ENCODE data around the gene COL1A2. TPM values are rescaled to one million over a fixed set of nuclear protein-coding genes. Genes with fewer than 3 reads are reported as not detected.

The COL1A2 gene
- total RNA-seq, 3 donors from 2014 or later = 94.5 to 300 (median 113) TPM

DNA sequence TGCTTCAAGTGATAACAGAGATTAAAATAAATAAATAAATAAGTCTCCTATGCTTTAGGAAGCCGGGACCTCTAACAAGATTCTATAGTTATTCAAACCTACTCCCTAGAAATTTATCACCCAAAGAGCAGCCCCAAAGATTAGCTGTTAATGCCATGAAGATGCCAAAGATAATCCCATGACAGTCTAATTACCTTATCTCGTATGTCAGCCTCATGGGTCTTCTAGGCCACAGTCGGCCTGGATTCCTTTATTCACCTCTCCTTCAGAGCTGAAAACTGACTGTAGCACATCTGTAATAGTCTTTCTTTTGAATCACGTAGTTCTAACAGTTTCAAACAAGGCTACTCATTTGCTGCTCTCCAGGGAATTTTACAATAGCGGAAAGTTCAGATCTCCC is 24.2 kb downstream of the COL1A2 start:
- Histone ChIP-seq H3K4me1 (no peaks in the 10 kb centered on the region), H3K36me3 (no peaks in the 10 kb centered on the region), H3K9me3 (no peaks in the 10 kb centered on the region), H3K27me3 (peaks cover 0 to 3% of the 10 kb centered on the region in 2 donors), H3K4me3 (no peak overlapping the region), H3K27ac (peak overlapping the region in 1 of 2 donors; percentile 71)
- TF ChIP-seq POLR2A (IDR thresholded peaks at IDR 0.05) (no peak), POLR2AphosphoS5 (IDR thresholded peaks at IDR 0.05) (no peak)
- TF ChIP-seq, protein P1, sequence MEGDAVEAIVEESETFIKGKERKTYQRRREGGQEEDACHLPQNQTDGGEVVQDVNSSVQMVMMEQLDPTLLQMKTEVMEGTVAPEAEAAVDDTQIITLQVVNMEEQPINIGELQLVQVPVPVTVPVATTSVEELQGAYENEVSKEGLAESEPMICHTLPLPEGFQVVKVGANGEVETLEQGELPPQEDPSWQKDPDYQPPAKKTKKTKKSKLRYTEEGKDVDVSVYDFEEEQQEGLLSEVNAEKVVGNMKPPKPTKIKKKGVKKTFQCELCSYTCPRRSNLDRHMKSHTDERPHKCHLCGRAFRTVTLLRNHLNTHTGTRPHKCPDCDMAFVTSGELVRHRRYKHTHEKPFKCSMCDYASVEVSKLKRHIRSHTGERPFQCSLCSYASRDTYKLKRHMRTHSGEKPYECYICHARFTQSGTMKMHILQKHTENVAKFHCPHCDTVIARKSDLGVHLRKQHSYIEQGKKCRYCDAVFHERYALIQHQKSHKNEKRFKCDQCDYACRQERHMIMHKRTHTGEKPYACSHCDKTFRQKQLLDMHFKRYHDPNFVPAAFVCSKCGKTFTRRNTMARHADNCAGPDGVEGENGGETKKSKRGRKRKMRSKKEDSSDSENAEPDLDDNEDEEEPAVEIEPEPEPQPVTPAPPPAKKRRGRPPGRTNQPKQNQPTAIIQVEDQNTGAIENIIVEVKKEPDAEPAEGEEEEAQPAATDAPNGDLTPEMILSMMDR (IDR thresholded peaks at IDR 0.05) = no peak
- intact Hi-C loops (cut with DNase I; ENCODE audit: low total_unique reads) = no loop called here
- no peak for DNase-seq (ENCODE audit: low spot score in 2 of 2)

DNA sequence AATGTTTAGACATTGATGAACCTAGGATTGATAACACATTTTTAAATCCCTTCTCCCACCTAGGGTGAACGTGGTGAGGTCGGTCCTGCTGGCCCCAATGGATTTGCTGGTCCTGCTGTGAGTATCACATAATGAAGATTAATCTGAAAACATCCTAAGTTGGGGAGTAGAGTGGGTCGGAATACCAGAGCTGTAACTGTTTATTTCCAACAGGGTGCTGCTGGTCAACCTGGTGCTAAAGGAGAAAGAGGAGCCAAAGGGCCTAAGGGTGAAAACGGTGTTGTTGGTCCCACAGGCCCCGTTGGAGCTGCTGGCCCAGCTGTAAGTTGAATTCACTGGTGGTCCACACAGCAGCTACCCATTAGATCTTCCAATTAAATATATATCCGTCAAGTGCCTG is 25.6 kb downstream of the COL1A2 start:
- H3K36me3 ChIP-seq = no peaks in the 10 kb centered on the region
- H3K4me1 ChIP-seq = no peaks in the 10 kb centered on the region
- peak overlapping the region; percentile 3 to 64 for H3K27ac ChIP-seq
- H3K9me3 ChIP-seq = no peaks in the 10 kb centered on the region
- peaks cover 0 to 3% of the 10 kb centered on the region in 2 donors for H3K27me3 ChIP-seq
- no peak for DNase-seq (ENCODE audit: low spot score in 2 of 2)
- H3K4me3 ChIP-seq = no peak overlapping the region
- TF ChIP-seq, protein P1 (IDR thresholded peaks at IDR 0.05) = no peak
- TF ChIP-seq POLR2AphosphoS5 (IDR thresholded peaks at IDR 0.05) (no peak), POLR2A (IDR thresholded peaks at IDR 0.05) (no peak)
- intact Hi-C loops (cut with DNase I; ENCODE audit: low total_unique reads) = no loop called here

DNA sequence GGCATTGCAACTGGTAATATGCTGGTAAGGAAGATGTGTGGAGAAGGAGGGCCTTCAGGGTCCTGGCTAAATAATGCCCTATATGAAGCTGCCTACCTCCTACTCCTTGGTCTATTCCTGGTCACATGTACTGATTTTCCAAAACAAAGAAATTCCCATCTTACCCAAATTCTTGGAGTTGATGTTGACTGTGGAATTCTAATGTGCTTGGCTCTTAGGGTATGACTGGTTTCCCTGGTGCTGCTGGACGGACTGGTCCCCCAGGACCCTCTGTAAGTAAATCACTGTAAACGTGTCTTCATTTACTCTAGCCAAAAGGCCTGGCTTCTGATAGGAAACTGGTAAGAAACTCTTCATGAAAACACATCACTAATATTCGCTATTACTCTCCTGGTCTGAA is 27.0 kb downstream of the COL1A2 start:
- Histone ChIP-seq H3K27ac (peak overlapping the region; percentile 22 to 64), H3K36me3 (no peaks in the 10 kb centered on the region), H3K27me3 (peaks cover 0 to 3% of the 10 kb centered on the region in 2 donors), H3K9me3 (no peaks in the 10 kb centered on the region), H3K4me3 (no peak overlapping the region), H3K4me1 (no peaks in the 10 kb centered on the region)
- intact Hi-C loops (cut with DNase I; ENCODE audit: low total_unique reads) = no loop called here
- TF ChIP-seq, protein P1 (IDR thresholded peaks at IDR 0.05) = no peak
- no peak for TF ChIP-seq POLR2A (IDR thresholded peaks at IDR 0.05)
- no peak for TF ChIP-seq POLR2AphosphoS5 (IDR thresholded peaks at IDR 0.05)
- DNase-seq (ENCODE audit: low spot score in 2 of 2) = no peak

DNA sequence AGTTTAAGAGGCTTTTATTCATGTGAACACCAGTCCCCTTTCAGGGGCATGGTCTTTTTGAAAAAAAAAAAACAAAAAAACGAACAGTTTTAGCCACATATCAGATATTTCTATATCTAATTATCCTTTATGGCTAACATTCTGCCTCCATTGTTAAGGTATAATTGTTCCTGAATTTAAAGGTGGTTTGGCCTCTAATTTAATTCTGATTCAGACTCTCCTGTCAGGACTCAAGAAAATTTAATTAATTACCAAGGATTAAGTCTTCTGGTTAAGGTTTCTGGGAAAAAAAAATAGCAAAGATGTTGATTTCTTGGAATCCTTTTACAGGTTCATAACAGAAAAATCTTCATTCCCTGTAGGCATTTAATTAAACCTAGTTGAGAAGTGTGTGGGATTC is 27.4 kb downstream of the COL1A2 start:
- Histone ChIP-seq H3K9me3 (no peaks in the 10 kb centered on the region), H3K27ac (no peak overlapping the region), H3K36me3 (no peaks in the 10 kb centered on the region), H3K4me1 (no peaks in the 10 kb centered on the region), H3K4me3 (no peak overlapping the region), H3K27me3 (peaks cover 0 to 3% of the 10 kb centered on the region in 2 donors)
- intact Hi-C loops (cut with DNase I; ENCODE audit: low total_unique reads) = no loop called here
- TF ChIP-seq, protein P1 (IDR thresholded peaks at IDR 0.05) = no peak
- TF ChIP-seq POLR2A (IDR thresholded peaks at IDR 0.05) (no peak), POLR2AphosphoS5 (IDR thresholded peaks at IDR 0.05) (no peak)
- DNase-seq (ENCODE audit: low spot score in 2 of 2) = no peak

DNA sequence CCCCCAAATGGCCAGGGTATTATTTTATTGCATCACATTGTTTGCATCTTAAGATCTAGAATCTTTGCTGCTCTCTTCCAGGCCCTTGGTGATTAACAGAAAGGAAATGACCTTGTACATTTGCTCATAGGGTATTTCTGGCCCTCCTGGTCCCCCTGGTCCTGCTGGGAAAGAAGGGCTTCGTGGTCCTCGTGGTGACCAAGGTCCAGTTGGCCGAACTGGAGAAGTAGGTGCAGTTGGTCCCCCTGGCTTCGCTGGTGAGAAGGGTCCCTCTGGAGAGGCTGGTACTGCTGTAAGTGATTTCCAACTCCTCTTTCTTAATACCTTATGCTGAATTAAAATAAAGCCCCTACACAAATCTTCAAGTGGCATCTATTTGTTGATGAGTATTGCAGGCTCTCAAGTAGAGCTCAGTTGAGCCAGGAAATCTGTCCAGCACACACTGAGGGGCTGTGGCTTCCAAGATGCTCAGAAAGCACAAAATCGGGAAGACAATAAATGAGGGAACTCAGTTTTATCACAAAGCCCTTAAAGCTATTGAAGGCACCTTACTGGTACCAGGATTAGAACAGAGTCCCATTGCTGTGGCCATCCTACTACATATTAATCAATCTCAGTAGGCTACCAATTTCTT is 28.2 kb downstream of the COL1A2 start:
- no peaks in the 10 kb centered on the region for H3K9me3 ChIP-seq
- no peaks in the 10 kb centered on the region for H3K36me3 ChIP-seq
- intact Hi-C loops (cut with DNase I; ENCODE audit: low total_unique reads) = no loop called here
- peak overlapping the region in 1 of 2 donors; percentile 74 for H3K27ac ChIP-seq
- no peak overlapping the region for H3K4me3 ChIP-seq
- H3K27me3 ChIP-seq = peaks cover 0 to 3% of the 10 kb centered on the region in 2 donors
- H3K4me1 ChIP-seq = no peaks in the 10 kb centered on the region
- TF ChIP-seq POLR2A (IDR thresholded peaks at IDR 0.05) (no peak), POLR2AphosphoS5 (IDR thresholded peaks at IDR 0.05) (no peak)
- TF ChIP-seq, protein P1 (IDR thresholded peaks at IDR 0.05) = no peak
- no peak for DNase-seq (ENCODE audit: low spot score in 2 of 2)
